OCI-LY3 (cell line): Measurements from ENCODE around the gene SNX13.

Experiments
- CTCF ChIP-seq: fragments of 200-600, 300-600 bp; sonication (generic); IDR thresholded peaks from 2 replicates; pipeline ENCODE4 v1.5.1; 2014; ENCODE audit warnings: antibody characterized with exemption, low read length, low read depth
- EZH2phosphoT487 ChIP-seq: fragments of 200-600 bp; shearing (Covaris generic); IDR thresholded peaks from 2 replicates; pipeline ENCODE4 v1.6.1; 2018; ENCODE audit warnings: antibody characterized with exemption, mixed run types, low read depth

- no peak for TF ChIP-seq CTCF
- TF ChIP-seq EZH2phosphoT487: no peak
Measured at GRCh38 chr7:17807242-17807641, 133.1 kb downstream of the SNX13 start.
